Measurements from ENCODE around the gene PPARA. TPM values are rescaled to one million over a fixed set of nuclear protein-coding genes. Genes with fewer than 3 reads are reported as not detected.

Gene PPARA
- total RNA-seq = 7.6 and 15.8 TPM in 2 replicates

GRCh38 chr22:46150034-46150654 is at the start of gene PPARA:
Gene PPARA (plus strand): TSS chr22:46150526. CDS start chr22:46198384, 47,858 bp downstream.

DNA sequence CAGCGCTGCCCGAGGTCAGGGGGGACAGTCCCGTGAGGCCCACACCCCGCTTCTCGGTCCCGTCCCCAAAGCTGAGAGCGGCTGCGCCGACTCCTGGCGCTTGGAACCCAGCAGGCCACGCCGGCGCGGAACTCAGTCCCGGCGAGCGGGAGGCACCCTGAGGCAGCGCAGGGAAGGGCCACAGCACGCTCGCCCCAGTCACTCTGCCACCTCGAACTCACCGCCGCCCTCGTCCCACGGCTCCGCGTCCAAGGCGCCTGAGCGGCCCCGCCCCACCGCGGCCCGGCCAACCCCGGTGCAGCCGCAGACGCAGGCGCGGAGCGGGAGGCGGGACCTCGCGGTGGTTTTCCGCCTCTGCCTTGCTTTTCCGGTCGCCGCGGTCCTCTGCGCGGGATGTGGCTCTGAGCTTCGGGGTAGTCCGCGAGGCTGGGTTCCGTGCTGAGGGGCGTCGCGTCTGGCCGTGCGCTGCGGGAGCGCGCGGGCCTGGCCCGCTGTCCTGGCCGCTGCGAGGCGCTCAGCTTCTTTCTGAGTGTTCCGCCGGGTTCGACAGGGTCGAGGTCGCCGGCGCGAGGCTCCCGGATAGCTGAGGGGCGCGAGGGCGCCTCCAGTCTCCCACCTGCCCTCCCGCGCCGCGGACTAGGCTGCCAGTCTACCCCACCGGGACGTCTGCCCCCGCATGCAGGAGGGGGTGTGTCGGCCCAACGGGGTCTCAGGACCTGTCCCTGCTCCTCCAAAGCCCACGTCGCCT is 99.9 kb downstream of the PPARA start, which contains the start of gene CDPF1:
Gene CDPF1, minus strand, starts transcription at position 259 of the 748 bp plus-strand sequence. CDS start 2,009 bp downstream, outside the sequence.

DNA sequence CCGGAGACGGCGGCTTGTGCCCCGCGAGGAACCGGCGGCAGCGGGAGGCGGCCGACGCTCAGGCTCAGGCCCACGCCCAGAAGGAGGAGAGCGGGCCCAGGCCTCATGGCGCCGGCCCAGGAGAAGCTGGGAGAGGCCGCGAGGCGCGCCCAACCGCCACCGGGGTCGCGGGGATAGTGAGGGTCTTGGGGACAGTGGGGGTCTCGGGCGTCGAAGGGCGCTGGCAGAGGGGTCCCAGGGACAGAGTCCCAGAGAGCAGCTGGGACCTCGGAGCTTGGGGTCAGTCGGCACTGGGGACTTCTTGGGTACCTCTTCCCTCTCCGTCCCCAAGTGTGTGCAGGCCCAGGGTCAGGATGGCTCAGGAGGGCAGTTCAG is 112.9 kb downstream of the PPARA start, which contains the start of gene PKDREJ:
Gene PKDREJ, minus strand, starts transcription at position 128 of the 375 bp plus-strand sequence. Its CDS starts 21 bp downstream, at position 107.

DNA sequence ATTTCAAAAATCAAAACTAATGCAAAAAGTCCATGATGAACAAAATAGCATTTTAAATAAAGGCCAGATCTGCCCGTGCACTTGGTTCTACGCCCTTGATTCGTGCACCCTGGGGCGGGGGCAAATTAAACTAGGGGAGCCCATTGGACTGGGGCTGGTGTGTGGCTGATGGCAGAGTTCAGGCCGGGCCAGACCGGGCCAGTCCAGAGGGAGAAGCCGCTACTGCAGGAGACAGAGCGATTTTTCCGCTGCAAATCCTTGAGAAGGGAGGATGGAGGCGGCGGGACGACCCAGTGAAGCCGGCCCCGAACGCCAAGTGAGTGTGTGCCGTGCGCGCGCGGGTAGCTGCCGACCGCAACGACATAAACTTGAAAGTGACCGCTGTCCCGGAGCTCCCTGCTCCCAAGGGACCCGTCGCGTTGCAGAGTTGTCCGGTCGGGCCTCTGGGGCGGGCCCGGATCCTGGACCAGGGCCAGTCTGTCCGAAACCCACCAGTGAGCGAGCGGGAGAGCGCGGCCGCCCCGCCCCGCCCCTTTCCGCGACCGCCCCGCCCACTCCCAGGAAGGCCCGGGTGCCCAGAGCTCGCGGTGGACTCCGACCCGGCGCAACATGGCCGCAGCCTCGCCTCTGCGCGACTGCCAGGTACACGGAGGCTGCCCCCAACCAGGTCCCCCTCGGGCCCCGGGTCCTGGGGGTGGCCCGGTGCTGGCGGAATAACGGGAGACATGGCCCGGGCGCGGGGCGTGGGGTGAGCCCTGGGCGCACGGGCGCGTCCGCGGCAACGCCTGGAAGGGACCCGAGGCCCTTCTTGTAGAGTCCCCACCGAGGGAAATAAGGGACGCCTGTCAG is 117.3 kb downstream of the PPARA start, which contains the start of gene TTC38:
Gene TTC38, plus strand, starts transcription at position 578 of the 849 bp plus-strand sequence. Its CDS starts 32 bp downstream, at position 610.

Other genes with a start within 250 kb of the PPARA start
- not detected in 2 replicates for gene WNT7B, start 173.4 kb upstream of the PPARA start, total RNA-seq
- 11.1 and 11.2 TPM in 2 replicates for gene CDPF1, start 99.8 kb downstream of the PPARA start, total RNA-seq
- under 0.01 TPM in 1 of 2 replicates, not detected in the other for gene PKDREJ, start 112.8 kb downstream of the PPARA start, total RNA-seq
- 29.7 and 32.6 TPM in 2 replicates for gene TTC38, start 117.5 kb downstream of the PPARA start, total RNA-seq
- gene GTSE1, start 146.3 kb downstream of the PPARA start, total RNA-seq = 1.3 and 1.5 TPM in 2 replicates
- gene TRMU, start 185.2 kb downstream of the PPARA start, total RNA-seq = 19.0 and 20.7 TPM in 2 replicates

All from dermis lymphatic vessel endothelial cell (primary cell).